HG03103 (cell line): ENCODE data around the gene MBOAT1.
"Not testable (repeated sequence)": the region's sequence is repeated elsewhere in the genome, so short reads cannot be mapped to it uniquely, and the experiment has no call there.

Experiments
- ATAC-seq: cut with Tn5 transposase; IDR thresholded peaks from one replicate; pipeline ENCODE4 v1.9.1; 2021; ENCODE audit warnings: low read depth; ENCODE audit not compliant: unreplicated experiment

Gene MBOAT1

GRCh38 chr6:20173833-20174792 lies 38.2 kb downstream of the MBOAT1 start:
- ATAC-seq: peak; percentile 61

GRCh38 chr6:20172842-20173456 lies 39.3 kb downstream of the MBOAT1 start:
- ATAC-seq: no peak

DNA sequence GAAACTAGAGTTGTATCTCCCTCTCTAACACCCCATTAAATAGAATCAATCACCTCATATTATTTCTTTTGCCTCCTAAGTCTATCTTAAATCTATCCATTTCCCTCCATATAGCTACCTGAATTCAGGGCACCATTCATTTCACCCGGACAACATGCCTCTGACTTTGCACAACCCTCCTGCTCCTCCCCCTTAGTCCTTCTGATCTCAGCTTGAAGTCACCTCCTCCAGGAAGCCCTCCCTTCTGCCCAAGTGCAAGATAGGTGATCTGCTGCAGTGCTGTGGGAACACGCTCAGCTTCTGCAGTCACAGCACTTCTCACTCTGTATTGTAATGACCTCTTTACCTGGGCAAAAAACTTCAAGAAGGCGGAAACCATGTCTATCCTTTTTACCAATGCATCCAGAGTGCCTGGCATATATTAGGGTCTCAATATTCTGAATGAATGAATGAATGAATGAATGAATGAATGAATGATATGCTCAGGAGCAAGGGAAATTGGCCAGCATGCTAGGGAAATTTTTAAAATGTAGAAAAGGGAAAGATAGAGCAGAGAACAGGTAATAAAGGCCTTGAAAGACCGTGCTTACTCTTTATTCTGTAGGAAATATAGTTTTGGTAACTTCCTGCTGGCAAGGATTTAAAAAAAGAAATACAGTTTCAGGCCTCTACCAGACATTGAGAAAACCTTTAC lies 41.7 kb downstream of the MBOAT1 start:
- no peak for ATAC-seq

DNA sequence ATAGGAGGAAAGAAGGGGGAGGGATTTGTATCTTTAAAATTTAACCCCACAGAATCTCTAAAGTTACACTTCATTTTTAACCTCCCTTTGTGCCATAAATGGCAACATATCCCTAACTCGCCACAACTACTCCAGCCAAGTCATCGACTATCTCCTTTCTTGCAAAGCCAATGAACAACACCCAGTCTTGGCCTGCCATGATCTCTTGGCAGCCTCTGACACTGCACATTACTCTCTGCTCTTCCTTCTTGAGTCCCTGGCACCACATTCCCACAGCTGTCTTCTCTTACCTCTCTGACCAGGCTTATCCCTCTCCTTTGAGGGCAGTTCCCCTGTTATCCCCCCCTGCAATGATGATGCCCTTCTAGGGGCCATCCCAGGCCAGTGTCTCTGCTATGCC lies 42.5 kb downstream of the MBOAT1 start:
- ATAC-seq: no peak

GRCh38 chr6:20169119-20169557 lies 43.1 kb downstream of the MBOAT1 start:
- ATAC-seq: no peak

- no peak for ATAC-seq
Observed at GRCh38 chr6:20168690-20169089, 43.6 kb downstream of the MBOAT1 start.

DNA sequence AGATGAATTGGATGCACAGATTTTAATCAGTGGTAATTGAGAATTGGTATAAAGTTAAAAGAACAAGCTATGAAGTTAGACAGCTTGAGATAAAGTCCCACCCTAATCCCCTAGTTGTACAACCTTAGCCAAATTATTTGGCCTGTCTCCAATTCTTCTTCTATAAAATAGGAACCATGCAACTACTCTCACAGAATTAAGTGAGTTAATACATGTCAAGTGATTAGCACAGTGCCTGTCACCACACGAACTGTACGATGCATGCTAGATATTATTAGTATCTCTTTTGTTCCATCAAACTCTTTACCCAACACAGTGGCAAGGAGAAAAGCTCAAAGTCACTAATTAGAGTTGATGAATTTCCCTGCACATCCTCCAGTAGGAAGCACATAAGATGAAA lies 44.7 kb downstream of the MBOAT1 start:
- ATAC-seq: no peak

GRCh38 chr6:20166210-20166609 lies 46.1 kb downstream of the MBOAT1 start:
- no peak for ATAC-seq

DNA sequence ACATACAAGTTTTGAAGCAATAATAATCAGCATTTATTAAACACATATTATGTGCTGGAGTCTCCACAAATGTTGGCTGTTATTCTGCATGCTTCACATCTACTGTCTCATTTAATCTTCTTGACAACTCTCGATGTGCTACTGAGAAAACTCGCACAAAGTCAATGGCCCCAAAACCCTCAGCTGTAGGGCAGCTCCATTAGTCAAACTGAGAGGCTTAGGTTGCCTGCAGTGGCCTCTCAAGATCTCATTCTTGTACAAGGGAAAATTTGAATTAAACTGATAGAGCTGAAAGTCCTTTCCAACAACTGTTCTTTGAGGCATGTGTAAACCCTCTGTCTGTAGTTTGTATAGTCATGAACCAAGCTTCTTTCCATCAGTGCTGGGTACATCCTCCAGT lies 49.8 kb downstream of the MBOAT1 start:
- no peak for ATAC-seq

DNA sequence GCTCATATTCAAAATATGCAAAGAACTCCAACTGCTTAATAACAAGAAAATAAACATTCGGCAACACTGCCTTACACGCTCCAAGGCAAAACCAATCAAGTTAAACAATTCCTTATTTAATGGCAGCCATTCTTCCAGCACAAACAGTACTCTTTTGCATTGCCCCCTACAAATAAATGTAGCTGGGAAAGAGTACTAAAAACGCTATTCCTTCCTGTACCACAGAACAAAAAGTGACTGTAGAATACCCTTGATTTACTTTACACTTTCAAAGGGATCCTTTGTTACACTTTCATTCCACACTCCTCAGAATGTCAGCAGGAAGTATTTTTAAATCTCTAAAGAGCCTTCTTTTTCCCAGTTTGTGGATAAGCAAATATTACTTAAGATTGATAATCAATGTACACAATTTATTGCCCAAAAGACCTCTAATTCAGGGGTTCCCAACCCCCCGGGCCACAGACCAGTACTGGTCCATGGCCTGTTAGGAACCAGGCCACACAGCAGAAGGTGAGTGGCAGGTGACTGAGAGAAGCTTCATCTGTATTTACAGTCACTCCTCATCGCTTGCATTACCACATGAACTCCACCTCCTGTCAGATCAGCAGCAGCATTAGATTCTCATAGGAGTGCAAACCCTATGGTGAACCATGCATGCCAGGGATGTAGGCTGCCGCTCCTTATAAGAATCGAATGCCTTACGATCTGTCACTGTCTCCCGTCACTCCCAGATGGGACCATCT lies 51.6 kb downstream of the MBOAT1 start:
- ATAC-seq: no peak

DNA sequence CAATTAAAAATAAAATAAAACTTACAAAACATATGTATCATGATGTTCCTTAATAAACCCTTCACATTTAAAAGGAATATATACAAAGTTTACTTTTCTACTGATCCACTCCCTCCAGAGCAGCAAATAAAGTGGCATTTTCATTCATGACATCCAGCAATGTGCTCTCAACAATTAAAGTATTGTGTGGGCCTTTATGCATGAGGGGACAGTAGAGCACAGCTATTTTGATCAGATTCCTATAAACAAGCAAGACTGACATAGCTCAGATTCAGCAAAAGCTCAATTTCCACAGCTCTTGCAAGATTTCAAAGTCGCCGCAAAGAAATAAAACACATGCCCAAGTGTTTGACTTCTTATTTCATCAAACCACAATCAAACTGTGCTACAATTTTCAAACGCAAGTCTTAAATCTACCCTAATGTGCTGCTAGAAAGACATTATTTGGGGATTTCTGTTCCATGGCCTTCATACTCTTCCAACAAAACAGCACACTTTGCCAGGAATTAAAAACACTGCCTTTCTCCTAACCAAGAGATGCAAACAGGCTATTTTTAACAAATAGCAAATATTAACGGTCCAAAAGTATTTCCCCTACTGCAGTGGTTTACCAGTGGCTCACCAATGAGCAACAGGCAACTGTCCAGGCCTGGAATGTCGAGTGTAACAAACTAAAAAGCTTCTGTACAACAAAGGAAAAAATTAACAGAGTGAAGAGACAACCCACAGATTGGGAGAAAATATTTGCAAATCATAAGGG lies 52.3 kb downstream of the MBOAT1 start:
- ATAC-seq: no peak

DNA sequence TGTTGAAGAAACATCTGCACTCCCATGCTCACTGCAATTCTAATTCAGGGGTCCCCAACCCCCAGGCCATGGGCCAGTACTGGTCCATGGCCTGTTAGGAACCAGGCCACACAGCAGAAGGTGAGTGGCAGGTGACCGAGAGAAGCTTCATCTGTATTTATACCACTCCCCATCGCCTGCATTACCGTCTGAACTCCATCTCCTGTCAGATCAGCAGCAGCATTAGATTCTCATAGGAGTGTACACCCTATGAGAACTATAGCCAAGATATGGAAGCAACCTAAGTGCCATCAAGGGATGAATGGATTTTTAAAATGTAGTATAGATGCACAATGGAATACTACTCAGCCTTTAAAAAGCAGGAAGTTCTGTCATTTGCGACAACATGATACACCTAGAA lies 53.2 kb downstream of the MBOAT1 start:
- ATAC-seq: no peak

- no peak for ATAC-seq
Observed at GRCh38 chr6:20158676-20159075, 53.6 kb downstream of the MBOAT1 start.

- ATAC-seq: no peak
Observed at GRCh38 chr6:20156824-20157223, 55.4 kb downstream of the MBOAT1 start.

DNA sequence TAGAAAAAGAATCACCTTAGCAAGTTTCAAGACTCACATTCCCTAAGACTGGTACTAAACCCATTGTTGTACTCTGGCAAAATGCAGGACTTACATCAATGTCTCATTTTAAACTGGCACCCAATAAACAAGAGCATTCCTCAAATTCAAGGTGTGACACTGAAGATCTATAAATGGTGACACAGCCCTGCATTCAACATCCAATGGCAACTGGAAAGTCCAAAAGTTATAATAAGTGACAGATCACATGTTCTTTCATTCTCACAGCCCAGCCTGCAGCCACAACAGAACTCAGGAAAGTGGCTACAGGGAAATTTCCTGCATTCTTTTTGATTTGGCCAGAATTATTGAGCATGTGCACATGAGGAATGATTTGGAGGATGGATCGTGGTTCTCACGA lies 57.5 kb downstream of the MBOAT1 start:
- no peak for ATAC-seq

- no peak for ATAC-seq
Observed at GRCh38 chr6:20153194-20153593, 59.1 kb downstream of the MBOAT1 start.

GRCh38 chr6:20148433-20148832 lies 63.8 kb downstream of the MBOAT1 start:
- ATAC-seq: no peak

GRCh38 chr6:20147469-20147868 lies 64.8 kb downstream of the MBOAT1 start:
- ATAC-seq: no peak

DNA sequence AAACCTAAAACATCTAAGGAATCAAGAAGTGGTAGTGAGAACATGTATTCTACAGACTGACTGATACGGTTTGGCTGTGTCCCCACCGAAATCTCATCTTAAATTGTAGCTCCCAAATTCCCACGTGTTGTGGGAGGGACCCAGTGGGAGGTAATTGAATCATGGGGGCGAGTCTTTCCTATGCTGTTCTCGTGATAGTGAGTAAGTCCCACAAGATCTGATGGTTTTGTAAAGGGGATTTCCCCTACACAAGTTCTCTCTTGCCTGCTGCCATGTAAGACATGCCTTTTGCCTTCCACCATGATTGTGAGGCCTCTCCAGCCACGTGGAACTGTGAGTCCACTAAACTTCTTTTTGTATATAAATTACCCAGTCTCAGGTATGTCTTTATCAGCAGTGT lies 65.4 kb downstream of the MBOAT1 start:
- not testable (repeated sequence) for ATAC-seq

DNA sequence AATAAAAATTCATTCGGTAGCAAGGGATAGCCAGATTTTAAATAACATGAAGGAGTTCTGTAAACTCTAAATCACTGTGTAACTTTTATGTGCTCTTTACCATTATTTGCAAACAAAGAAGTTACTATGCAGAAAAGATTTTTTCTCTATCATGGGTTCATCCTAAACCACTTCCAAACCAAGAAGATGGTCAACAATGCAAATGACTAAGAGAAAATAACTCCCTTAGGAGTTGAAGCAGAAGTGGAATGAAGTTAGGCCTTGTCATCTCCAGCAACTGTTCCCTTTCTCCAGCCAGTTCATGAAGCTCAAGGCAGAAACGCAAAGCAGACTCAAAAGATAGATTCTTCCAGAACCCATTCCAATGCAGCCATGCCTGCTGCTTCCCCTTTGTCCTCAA lies 66.0 kb downstream of the MBOAT1 start:
- ATAC-seq: no peak
